Stimulated activated CD8-positive, alpha-beta memory T cell treated with anti-CD3 and anti-CD28 coated beads, Interleukin-7, amount 100 ng/mL, for 24 hours (primary cell): ENCODE measurements around the gene CCDC63.
"Not testable (repeated sequence)": the region's sequence is repeated elsewhere in the genome, so short reads cannot be mapped to it uniquely, and the experiment has no call there.

ENCODE experiments used
- DNase-seq: peaks from one replicate; pipeline ENCODE4 v3.0.0-alpha.2; 2020; ENCODE audit warnings: low read depth

The CCDC63 gene

DNA sequence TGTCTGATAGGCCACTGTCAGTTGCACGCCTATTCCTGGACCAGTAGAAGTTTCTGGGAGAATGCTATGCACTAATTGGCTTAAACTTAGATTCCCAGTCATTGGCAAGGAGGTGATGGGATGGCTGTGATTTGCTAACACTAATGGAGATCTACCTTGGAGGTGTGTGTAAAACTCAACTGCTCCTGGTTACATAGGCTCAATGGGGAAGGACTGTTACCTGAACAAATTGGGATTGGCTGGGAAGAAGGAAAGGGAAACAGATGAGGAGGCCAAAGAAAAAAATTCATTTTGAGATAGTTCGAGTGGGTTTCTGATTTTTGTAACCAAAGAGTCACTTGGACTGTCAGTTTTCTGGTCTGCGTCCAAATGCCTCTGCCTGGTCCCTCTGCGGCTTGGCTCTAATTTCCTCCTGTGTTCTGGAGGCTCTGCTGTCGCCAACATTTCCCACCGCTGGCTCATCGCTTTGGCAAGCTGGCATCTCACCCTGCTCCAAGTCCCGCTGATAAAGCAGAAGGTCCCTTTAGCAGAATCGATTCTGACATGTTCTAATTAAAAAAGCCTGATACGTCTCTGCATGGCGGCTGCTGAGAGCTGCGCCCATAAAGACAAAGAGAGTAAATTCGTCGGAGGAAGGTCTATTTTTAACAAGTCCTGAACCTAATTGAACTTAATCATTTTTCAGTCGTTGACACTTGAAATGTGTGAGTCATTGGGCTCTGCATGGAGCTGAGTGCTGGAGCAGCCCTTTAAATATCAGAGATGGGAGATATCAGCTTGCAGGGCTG lies 2.0 kb upstream of the CCDC63 start:
- no peak for DNase-seq

DNA sequence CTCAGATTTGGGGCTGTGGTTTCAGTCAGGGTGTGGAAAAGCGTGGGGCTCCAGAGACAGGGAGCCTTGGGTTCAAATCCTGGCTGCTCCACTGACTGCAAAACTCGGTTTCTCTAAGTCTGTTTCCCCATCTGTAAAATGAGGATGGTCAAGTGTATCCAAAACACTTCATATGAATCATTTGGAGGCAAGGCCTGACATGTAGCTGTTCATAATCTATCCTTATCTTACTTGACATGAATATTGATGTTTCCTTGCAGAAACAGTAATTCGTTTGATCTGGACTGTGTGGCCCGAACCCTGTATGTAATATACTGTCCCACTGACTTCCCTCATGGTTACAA lies 1.5 kb upstream of the CCDC63 start:
- no peak for DNase-seq

DNA sequence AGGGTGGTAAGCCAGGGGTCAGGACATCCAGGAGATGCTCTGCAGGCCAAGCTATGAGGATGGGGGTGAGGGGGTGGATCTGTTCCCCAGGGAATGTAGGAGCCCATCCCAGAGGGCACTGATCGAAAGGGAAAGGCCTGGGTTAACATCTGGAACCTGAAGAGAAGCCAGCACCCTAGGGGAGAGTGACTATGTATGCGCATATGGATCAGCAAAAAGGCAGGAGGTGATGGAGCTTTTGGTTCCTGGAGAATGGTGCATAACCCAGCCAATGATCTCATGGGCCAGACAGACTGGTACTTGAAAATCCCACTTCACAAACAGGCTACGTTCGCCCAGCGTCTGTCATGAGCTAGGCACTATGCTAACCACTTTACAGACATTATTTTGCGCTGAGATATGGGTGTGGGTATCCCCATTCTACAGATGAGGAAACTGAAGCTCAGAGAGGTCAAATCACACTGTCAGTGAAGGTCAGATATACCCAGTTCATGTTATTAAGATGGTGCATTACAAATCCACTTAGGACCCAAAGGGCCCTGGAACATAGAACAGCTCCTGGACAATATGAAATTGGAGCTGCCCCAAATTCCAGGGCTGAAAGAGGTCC lies 1.6 kb downstream of the CCDC63 start:
- DNase-seq: no peak

DNA sequence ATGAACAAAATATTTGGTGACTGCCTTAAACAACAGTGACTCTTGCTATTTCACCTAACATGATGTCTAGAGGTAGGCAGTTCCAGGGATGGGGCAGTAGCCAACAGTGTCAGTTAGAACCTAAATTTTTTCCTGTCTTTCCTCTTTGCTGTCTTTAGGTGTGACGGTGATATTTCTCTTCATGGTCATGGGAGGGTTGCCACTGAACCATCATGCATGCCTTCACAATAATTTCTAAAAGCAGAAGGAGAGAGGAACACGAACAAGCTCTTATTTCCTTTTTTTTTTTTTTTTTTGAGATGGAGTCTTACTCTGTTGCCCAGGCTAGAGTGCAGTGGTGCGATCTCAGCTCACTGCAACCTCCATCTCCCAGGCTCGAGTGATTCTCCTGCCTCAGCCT lies 2.4 kb downstream of the CCDC63 start:
- DNase-seq: no peak

DNA sequence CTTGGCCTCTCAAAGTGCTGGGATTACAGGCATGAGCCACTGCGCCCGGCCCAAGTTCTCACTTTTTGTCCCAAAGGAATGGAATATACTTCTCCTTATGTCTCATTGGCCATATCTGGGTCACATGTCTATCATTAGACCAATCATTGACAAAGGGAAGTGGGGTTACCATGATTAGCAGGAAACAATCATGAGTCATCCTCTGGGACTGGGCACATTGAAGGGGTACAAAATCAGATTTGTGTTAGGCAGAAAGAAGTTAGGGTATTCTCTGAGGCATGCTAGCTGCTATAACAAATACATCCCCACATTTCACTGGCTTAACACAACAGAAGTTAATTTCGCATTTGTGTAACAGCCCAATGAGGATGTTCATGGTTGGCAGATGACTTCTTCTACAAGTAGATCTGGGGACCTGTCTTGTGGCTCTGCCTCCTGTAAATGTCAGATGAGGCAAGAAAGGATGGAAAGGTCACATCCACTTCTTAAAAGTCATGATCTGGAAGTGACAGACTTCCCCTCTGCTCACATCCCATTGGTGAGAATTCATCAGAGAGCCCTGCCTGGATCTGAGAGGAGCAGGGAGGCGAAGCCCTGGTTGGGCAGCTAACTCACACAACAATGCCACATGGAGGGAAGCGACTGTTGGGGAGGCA lies 3.1 kb downstream of the CCDC63 start:
- DNase-seq: no peak

DNA sequence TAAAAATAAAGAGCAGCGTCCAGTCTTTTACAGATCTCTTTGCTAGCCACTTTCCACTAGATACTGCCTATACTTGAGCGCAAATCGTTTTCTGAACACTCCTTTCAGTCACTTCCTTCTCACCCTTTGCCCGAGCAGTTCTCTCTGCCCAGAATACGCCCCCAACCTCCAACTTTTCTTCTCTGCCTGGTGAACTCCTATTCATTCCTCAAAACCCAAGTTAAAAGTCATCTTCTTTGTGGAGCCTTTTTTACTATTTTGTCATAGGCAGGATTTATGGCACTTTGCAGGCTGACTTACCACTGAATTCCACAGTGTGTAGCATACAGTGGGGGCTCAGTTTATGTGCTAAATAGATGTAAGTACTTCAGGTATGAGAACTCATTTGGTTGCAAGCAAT lies 4.0 kb downstream of the CCDC63 start:
- DNase-seq: no peak

DNA sequence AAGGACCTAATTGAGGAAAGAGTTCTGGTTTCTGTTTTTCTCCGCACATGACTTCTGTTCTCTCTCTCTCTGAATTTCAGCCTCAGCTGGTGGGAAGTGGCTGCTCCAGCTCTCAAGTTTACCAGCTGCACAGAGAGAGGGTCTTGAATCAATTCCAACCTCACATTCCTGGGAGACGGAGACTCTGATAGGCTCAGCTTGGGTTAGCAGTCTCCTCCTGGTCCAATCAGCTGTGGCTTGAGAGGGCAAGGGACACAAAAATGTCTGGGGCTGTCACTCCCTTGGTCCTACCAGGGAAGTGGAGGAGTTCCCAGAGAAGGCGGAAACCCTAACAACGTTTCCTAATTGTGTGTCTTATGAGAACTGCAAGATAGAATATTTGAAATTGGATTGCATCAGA lies 7.0 kb downstream of the CCDC63 start:
- no peak for DNase-seq

DNA sequence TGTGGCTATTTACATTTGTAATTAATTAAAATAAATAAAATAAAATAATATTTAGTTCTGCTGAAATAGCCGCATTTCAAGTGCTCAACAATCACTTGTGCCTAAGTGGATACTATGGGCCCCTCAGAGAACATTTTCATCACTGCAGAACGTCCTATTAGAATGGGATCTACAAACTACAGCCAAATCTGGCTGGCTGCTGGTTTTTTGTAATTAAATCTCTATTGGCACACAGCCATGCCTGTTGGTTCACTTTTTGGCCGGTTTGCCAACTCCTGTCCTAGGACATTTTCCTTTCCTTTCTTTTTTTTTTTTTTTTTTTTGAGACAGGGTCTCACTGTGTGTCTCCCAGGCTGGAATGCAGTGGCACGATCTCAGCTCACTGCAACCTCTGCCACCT lies 9.8 kb downstream of the CCDC63 start:
- DNase-seq: no peak

DNA sequence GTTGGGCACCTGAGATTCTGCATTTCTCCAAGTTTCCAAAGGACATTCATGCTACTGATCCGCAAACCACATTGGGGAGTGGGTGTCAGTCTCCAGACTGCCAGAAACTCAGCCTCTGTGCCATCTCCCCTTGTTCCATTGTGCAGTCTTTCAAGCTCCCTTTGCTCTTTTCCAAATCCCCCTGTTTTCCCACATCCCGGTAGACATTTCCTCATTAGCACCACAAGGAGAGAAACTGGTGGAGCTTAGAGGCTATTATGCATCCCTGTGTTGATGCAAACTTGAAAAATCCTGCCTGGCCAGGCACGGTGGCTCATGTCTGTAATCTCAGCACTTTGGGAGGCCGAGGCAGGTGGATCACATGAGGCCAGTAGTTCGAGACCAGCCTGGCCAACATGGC lies 10.7 kb downstream of the CCDC63 start:
- DNase-seq: no peak

DNA sequence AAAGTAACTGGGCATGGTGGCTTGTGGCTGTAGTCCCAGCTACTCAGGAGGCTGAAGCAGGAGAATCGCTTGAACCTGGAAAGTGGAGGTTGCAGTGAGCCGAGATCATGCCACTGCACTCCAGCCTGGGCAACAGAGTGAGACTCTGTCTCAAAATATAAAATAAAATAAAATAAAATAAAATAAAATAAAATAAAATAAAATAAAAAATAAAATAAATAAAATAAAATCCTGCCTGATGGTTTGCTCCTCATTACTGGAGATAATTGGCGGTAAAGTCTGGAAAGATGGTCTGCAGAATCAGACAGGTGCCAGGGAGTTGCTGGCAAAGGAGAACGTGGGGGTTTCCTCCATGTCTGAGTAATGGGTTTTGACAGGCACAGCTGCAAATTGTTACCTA lies 11.2 kb downstream of the CCDC63 start:
- DNase-seq: not testable (repeated sequence)

DNA sequence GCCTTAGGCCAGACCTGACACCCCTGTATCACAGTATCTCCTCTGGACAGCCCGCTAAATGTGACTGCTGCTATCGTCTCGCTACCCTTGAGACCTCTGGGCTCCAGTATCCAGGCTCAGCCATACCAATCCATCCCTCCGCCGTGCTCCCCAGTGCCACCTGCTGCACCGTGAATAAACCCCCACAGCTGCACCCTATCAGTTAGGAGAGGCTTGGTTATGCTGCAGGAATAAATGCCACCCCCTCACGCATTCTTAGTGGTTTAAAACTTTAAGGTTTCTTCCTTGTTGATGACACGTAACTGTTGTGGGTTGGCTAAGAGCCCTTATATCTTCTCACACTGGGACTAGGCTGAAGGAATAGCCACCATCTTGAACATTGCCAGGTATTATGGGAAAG lies 12.1 kb downstream of the CCDC63 start:
- no peak for DNase-seq

DNA sequence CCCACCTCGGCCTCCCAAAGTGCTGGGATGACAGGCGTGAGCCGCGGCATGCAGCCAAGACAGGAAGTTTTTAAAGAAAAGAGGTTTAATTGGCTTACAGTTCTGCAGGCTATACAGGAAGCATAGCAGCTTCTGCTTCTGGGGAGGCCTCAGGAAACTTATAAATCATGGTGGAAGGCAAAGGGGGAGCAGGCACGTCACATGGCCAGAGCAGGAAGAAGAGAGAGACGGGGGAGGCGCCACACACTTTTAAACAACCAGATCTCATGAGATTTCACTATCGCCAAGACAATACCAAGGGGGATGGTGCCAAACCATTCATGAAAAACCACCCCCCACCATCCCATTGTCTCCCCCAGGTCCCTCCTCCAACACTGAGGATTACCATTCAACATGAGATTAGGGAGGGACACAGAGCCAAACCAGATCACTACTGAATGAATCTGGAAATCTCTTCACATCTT lies 14.1 kb downstream of the CCDC63 start:
- no peak for DNase-seq

DNA sequence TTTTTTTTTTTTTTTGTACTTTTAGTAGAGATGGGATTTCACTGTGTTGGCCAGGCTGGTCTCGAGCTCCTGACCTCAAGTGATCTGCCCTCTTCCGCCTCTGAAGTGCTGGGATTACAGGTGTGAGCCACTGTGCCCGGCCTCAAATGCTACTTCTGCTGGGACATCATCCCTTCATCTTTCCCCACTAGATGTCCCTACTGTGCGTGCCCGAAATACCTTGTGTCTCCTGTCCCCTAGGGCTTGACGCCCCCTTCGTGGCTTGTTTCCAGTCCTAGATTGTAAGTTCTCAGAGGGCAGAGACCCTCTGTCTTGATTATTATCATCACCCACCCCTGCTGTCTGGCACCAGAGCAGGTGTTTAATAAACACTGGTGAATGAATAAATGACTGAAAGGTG lies 14.9 kb downstream of the CCDC63 start:
- DNase-seq: no peak

DNA sequence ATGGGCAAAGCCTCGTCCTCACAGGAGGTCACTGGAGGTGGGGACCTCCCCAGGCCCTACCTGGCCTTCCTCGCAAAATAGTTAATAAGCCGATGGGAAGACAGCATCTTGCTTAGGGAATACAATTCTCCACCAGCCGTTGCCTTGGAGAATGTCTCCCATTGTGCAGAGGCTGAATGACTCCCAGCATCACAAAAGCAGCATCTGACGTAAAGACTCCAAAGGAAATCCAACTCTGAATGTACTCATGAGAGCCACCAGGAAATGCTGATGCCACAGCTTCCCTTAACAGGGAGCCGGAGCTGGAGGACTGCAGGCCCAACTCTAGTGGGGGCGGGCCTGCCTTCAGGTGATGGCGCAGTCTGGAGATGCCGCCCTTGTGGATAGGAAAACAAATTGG lies 15.5 kb downstream of the CCDC63 start:
- DNase-seq: no peak

DNA sequence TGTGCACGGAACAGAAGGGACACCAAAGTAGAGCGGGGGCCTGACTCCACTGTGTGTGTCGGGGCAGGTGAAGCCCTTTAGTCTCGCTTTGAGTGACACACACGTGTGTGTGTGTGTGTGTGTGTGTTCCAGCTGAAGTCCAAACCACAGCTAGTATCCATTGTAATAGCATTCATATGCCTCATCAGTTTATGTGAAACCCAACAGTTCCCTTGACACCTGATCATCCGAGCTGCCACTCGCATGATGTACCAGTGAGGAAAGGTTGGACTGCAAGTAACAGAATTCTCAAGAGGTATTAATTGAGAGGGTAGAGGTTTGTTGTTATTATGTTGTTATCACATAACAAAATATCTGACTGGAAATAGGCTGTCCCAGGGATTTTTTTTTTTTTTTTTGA lies 16.4 kb downstream of the CCDC63 start:
- no peak for DNase-seq

DNA sequence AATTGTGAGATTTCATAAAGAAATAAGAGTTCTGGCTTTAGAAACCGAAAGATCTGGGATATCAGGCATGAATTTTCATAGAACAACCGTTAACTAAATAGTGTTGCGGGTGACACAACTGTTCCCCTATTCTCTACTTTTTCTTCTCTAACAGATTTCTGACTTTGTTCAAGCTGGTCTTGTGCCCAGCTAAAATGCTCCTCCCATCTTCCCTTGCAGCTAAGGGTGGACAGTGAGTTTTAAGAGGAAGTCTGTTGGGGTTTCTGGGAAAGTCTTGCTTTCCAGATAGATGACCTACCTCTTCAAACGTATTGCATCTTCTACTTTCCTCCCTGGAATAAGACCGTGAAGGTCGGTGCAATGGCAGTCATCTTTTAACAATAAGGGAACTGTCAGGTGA lies 18.7 kb downstream of the CCDC63 start:
- DNase-seq: no peak

DNA sequence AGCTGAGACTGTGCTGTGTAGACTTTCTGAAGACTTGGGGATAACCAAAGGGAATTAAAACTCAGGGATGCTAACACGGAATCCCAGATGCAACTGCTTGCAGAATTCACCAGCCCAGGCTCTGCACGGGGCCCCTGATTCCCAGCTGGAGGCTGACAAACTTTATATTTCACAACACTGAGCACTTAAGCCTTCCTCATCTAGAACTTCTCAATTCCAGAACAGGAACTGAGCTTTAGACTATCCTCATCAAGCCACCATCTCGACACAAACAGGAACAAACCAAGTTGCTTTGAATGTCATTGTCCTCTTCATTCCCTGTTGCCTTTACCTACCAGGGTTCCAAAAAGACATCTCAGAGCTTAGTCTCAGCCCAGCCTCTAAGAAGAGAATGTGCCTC lies 22.2 kb downstream of the CCDC63 start:
- no peak for DNase-seq

DNA sequence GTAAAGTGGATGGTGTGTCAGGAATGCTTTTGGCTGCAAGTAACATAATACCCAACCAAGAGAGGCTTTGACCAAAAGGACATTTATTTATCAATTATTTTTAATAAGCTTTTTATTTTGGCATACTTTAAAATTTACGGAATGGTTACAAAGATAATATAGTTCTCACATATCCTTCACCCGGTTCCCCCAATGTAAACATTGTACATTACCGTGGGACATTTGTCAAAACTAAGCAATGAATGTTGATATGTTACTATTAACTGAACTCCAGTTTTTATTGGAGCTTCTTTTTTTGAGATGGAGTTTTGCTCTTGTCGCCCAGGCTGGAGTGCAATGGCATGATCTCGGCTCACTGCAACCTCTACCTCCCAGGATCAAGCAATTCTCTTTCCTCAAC lies 23.0 kb downstream of the CCDC63 start:
- no peak for DNase-seq

DNA sequence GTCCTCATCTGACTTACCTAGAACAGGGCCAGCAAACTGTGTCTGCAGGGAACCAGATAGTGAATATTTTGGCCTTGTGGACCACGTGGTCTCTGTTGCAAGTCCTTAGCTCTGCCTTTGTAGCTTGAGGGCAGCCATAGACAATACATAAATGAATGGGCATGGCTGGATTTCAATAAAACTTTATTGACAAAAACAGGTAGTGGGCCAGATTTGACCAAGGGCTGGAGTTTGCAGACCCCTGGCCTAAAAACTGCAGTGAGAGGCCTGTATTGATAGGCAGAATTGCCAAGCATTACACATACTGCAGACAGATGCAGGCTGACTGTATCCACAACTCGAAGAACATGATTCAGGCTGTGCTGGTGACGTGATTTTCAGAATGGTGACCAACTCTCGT lies 25.3 kb downstream of the CCDC63 start:
- no peak for DNase-seq

DNA sequence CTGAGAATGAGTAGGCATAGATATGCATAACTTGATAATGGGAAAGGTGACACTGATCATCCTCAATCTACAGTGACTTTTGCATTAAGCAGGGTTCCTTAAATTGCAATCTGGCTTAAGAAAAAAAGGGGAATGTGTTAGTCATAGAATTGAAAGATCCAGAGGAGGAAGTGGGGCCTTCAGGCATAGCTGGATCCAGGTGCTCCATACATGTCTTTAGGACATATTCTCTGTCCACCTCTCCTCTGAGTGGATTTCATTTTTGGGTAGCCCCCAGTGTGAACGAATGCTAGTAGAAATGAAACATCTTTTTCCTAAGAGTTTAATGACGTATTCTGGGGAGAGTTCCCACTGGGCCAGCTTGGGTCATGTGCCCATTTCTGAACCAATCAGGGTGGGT lies 27.6 kb downstream of the CCDC63 start:
- DNase-seq: no peak

DNA sequence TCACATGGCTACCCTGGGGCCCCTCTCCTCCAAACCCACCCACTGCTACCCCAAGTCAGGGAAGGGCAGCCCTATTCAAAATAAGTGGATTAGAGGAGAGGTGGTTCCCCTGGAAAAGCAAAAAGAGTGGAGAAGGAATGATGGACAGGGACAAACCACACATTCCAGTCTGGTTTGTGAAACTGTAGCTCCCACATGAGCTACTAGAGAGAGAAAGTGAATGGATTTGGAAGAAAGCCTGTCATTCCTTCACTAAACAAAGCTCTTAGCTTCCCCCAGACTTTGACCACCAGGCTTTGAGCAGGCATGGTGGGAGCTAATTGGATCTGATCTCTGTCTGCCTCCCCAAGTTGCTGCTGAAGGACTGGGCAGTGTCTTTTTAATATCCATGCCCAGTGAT lies 28.0 kb downstream of the CCDC63 start:
- DNase-seq: no peak

DNA sequence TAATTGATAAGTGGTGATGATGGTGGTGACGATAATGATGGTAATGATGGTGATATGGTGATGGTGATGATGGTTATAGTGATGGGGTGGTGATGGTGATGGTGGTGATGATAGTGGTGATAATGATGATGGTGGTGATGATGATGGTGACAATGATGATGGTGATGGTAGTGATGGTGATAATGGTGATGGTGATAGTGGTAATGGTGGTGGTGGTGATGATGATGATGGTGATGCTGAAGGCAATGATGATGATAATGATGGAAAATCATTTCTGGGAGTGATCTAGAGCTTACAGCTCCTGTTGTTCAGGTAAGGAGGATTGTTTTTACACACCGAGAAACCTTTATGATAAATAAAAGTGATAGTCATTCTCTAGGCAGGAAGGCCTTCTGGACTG lies 33.9 kb downstream of the CCDC63 start:
- no peak for DNase-seq

DNA sequence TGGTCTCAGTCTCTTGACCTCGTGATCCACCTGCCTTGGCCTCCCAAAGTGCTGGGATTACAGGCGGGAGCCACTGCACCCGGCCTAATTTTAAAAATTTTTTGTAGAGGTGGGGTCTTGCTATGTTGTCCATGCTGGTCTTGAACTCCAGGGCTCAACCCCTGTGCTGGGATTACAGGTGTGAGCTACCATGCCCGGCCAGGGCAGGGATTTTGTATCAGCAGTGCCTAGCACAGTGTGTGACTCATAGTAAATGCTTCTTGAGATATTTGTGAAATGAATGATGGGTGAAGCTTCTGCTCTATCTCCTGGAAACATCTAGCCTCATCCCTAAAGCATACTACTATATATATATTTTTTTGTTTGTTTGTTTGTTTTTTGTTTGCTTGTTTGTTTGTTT lies 36.5 kb downstream of the CCDC63 start:
- DNase-seq: no peak
